GM19397 (cell line): Measurements from ENCODE around the gene SUPT3H.

Experiments
- ATAC-seq: cut with Tn5 transposase; IDR thresholded peaks from one replicate; pipeline ENCODE4 v1.9.1; 2021; ENCODE audit warnings: mild to moderate bottlenecking, moderate library complexity; ENCODE audit not compliant: unreplicated experiment

Gene SUPT3H

DNA sequence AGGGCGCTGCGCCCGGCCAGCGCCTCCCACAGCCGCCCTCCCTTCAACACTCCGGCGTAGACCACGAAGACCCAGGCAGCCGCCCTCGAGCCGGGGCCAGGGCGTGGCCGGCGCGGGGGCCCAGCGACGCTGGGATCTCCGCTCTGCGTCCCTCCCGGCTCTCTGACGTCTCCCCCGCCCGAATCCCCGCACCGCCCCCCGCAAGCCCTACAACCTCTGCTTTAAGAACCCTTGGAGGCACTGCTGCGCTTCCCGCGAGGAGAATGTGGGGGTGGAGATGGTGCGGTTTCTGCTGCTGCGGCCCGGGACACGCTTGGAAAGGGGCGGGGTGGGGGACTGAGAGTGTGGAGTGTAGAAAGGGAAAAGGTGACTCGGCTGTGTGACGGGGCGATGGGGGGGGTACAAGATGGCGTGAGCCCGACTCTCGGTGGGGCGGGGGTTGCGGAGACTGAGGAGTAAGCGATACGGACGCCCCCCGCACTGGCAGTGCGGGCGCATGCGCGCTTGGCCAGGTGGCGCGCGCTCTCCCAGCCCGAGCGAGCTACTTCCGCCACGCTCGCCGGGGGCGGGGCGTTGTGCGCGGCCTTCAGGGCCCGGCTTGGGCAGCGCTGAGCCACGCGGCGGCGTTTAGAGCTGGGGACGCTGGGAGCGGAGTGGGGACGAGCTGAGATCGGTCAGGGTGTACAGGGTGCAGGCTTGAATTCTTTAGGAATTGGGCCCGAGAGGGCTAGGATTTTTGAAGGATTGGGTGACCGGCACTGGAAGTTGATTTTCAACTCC lies at the start of gene SUPT3H:
SUPT3H (minus strand) TSS at position 381 of the 780 bp plus-strand sequence.
- peak; percentile 95 for ATAC-seq

DNA sequence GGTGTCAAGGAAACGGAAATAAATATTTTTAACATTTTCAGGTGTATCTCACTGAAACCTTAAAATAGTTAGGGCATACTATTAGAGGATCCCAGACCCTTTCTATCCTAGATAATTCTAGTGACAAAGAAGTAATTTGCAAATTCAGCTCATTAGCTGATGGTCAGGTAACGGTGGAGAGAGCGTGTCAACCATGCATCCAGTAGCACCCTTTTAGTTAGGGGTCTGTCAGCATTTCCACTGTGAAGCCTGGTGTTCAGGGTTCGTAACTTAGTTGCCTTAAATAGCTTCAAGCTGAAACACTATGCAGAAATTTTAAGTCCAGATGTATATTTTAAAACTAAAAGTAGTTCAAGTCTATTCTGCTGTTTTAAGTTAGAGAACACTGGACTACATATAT lies 48.5 kb upstream of the SUPT3H start:
- no peak for ATAC-seq

DNA sequence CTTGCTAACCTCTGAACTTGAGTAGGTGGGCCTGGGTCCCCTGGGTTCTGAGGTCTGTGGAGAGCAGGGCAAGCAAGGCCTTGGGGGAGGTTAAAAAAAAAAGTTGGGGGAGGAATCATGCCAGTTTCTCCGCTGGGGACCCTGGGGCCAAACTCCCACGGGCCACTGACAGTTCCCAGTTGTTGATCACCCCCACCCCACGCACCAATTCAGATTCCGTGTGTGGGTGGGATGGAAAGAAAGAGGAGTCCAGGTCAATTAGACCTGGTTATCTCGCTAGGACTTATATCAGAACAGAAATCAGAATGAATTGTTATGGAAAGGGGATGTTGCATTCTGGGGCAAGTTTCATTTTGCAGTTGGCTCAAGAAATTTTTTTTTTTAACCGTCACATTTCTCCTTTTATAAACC lies 46.7 kb upstream of the SUPT3H start:
- no peak for ATAC-seq

DNA sequence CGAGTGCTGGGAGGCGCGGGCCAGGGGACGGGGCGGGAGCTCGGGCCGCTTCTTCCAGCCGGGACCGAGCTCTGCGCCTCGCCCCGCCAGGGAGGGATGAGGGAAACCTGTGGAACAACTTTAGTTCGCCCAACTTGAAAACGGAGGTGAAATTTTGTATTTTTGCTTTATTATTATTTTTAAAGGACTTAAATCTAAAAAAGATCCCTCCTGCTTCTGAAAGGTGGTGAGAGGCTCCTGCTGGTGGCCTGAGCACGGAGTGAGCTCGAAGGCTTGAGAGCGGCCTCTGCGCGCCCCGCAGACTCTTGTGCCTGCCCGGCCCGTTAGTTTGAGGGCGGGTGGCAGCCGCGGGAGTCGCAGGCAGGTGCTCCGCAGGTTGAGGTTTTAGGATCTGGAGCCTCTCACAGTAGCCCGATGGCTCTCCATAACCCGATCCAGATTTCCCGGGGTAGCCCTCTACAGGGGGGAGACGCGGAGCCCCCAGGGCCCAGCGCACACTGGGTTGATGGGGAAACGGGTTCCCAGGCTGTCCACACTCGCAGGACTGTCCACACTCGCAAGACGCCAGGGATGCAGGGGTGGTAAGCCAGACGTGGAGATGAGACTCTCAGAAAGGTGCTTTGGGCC lies 46.2 kb upstream of the SUPT3H start:
- no peak for ATAC-seq

DNA sequence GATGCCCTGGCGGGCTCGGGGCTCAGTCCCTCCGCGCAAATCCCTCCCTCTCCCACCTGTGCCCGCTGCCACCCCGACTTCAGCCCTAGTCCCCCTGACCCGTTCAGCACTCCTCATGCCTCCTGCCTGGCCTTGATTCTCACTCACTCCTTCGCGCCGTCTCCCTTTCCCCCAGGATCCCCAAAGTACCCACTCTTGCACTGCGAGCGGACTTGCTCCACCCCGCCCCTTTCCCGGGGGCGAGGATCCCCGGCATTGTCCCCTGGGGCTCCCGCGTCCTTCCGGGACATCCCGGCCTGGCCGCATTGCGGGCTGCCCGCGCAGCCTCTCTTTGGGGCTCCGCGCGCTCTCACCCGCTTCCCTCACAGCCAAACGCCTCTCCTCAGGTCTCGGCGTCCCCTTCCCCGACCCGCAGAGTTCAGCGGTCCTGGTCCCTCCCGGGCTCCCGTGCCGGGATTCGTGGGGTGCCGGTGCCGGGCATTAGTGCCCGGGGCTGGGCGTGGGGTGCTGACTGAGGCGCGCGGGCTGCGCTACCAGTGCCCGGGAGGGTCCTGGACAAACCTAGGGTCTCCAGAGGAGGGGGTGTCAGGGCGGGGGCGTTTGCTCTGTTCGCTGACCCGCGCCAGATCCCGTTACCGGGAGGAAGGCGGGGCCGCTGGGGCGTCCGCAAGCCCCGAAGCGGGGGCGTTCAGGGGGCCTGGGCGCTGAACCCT lies 45.5 kb upstream of the SUPT3H start:
- ATAC-seq, result no peak

DNA sequence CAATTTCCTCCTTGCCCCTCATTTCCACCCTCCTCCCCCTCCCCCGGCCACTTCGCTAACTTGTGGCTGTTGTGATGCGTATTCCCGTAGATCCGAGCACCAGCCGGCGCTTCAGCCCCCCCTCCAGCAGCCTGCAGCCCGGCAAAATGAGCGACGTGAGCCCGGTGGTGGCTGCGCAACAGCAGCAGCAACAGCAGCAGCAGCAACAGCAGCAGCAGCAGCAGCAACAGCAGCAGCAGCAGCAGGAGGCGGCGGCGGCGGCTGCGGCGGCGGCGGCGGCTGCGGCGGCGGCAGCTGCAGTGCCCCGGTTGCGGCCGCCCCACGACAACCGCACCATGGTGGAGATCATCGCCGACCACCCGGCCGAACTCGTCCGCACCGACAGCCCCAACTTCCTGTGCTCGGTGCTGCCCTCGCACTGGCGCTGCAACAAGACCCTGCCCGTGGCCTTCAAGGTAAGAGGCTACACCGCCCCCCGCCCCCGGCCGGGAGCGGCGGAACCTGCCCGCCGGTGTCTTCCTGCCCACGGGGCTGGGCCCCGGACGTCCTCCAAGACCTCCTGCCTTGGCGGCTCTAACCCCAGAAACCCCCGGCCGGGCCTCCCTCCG lies 44.9 kb upstream of the SUPT3H start:
- no peak for ATAC-seq

DNA sequence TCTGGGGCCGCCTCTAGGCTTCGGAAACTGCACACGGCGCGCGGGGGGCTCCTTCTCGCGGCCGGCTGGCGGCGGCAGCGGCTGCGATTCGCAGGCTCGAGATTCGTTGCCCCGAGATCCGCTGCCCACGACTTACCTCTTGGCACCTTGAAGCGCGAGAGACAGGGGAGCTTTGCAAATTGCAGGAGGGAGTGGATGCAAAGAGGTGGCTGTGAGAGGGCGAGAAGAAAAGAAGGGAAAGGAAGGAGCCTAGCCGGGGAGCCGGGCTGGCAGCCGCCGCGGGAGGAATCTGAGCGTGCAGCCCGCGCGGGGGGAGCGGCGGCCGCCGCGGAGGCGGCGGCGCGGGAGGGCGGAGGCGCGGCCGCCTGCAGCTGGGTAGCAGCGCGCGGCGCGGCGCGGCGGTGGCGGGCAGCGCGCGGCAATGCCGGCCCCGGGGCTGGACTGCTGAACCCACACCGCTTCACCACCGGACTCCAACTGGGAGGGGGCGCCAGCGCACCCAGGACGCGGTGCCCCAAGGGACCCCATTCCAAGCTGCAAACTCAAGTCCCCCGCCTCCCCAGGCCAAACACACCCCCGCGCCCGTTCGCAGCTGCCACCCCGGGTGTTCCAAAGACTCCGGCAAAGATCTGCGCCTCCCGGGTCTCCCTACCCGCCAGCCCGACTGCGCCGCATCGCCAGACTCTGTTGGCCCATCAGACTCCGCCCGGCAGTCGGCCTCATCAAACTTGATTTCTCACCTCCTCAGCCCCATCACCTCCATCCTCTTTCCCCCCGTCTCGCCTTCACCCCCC lies 44.2 kb upstream of the SUPT3H start:
- ATAC-seq, result no peak

DNA sequence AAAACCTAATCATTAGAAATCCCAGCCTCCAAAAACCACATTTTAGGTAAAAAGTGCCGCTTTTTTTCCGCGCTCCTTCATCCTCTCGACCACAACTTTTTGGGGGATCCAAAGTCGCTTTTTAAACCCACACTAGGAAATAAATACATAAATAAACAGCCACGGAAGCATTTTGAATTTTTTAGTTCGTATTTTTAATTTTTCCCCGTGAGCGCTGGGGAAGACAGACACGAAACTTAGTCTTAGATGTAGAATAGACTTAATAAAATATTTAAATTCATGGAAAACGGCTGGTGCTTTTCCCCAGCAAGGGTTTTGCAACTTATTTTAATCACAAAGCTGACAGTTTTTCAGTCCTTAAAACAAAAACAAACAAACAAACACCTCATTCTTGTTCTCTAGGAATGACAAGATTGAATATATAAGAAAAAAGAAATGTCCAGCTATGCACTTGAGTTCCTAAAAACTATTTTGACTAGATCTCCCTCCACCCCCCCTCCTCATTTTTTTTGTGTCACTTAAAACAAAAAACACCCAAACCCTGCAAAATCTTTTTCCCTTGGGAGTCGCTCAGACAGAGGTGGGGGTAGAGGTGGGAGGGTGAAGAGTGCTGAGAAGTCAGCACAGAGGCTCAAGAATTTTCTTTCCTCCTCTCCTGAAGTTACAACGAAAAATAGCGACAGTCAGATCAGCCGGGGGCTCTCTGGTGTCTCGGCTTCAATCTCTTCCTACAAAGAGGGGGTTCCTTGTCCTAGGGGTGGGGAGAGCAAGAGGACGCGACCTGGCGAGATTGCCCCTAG lies 43.4 kb upstream of the SUPT3H start:
- no peak for ATAC-seq

DNA sequence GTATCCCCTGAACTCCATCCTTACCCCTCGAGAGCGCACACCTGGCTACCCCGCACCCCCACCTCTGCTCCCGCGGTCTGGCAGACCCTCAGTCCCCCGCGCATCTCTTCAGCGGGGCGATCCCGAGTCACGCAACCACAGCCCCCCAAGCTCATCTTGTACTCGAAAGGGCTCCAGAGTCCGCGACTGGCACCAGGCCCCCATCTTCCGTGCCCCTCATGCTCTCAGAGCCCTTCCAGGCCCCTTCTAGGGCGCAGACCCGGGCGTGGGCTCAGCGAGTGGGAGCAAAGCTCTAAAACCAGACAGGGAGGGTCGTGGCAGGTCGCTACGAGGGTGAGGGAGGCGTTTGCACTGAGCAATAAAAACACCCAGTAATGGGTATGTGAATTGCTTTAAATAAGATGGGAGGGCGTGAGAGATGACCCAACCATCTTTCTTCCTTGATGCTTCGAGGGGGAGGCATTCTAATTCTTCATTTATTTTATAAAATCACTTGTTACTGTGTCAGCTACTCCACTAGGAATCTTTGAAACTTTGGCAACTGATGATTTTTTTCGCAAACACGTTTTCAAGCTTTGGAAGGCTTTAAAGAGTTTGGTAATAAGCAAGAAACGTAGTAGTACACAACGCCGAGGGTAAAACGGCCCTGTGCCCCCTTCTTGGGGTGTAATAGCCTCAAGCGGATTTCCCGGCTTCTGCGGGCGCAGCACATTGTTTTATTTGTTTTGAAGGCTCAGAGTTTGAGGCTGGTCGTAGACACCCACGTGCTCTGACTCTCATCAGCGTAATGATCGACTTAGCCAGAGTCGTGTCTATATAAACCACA lies 42.6 kb upstream of the SUPT3H start:
- no peak for ATAC-seq

DNA sequence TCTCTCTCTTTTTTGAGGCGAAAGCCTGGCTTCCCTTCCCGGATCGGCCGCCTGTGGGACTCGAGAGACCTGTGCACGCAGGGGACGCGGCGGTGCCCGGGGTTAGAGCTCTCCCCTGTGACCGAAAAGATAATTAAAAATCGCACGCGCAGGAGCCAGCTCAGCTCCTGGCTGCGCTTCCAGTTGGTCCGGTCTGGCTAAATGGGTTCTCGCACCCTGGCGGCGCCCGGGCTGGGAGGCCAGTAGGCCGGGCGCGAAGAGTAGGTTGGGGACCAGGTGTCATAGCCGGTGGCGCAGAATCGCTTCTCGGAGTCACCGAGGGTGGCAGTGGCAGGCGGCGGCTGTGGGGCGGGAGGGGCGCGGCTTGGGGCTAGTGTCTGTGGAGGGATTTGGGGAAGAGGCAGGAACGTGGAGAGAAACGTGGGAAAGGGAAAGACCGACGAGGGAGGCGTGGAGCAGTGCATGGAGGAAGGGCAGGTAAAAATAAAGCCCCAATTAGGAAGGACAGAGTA lies 41.9 kb upstream of the SUPT3H start:
- no peak for ATAC-seq

DNA sequence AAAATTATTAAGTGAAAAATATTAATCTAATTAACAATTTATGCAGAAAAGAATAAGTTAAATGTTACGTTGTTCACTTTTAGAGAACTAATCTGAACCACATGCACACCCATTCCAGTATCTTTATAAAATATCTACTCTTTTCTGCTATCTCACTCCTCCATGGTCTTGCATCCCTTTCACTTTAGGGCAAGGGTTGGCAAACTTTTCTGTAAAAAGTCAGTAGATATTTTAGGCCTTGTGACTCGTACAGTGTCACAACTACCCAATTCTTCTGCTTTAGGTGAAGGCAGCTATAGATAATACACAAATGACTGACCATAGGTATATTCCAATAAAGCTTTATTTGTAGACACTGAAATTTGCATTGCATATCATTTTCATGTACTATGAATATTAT lies 39.7 kb upstream of the SUPT3H start:
- ATAC-seq, result no peak

DNA sequence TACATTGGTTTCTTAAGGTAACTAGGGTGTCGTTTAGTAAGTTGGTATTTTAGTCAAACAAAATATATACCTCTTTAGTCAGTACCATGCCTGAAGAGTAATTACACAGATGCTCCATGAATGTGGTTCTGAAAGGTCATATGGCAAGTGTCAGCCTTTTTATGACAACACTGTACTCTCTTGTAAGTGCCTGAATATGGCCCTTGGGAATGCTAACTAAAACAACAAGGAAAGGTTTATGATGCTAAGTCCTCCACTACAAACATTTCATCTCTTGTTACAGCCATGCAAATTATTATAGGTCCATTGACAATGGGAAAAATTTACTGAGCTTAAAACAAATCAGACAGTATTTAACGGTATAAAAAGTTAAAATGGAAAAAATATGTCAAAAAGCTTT lies 39.0 kb upstream of the SUPT3H start:
- no peak for ATAC-seq

DNA sequence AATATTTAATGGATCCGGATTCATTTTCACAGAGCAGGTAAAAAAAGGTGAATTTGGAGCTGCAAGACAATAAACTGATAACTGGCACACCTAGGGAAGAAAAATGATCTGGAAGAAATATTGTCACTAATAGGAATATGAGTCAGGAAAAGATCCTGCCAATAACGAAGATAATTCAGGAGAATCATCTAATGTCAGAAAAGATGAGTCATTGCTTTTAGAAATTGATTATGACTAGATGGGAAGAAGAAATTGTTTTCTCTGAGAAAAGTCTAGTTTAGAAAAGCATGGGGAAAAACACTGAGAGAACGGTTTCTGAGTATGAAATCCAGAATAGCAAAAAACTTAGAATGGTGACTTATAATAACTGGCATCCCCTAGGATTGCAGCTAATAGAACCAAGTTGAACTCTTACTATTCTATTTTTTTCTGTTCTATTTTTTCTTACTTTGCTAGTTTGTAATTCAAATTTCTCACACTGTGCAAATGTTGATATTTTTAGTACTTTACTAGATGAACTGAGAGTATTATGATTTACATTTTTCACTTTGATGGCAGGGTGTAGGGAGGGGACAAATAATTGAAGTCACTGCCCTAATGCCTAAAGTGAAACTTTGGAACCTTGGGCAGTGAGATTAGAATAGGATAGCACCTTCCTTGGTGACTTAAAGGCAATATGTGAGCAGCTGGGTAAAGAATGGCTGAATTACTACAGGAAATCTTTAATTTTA lies 38.2 kb upstream of the SUPT3H start:
- no peak for ATAC-seq

DNA sequence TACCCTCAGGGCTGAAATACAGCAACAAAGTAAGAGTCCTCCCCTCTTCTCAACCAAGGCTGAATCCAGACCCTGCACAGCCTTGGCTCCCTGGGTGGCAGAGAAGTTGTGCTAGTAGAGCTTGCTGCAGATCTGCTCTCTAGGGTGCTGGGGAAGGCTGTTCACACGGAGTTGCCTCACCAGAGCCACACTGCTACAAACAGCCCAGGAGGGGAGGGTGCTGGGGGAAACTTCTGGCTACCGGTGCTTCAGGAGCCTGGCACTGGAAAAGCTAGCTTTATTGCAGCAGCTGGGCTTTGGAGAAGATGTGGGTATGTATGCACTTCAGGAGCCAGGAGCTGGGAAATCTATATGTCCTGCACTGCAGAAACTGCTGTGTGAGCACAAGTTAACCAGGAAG lies 37.6 kb upstream of the SUPT3H start:
- no peak for ATAC-seq

DNA sequence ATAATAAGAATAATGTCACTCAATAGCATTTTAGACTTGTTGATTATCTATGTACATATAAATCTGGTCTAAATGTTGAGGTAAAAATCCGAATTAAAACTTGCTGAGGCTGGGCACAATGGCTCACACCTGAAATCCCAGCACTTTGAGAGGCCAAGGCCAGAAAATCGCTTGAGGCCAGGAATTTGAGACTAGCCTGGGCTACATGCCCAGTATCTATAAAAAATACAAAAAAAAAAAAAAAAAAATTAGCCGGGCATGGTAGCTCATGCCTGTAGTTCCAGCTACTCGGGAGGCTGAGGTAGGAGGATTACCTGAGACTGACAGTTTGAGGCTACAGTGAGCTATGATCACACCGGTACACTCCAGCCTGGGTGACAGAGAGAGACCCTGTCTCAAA lies 34.2 kb upstream of the SUPT3H start:
- ATAC-seq, result no peak

DNA sequence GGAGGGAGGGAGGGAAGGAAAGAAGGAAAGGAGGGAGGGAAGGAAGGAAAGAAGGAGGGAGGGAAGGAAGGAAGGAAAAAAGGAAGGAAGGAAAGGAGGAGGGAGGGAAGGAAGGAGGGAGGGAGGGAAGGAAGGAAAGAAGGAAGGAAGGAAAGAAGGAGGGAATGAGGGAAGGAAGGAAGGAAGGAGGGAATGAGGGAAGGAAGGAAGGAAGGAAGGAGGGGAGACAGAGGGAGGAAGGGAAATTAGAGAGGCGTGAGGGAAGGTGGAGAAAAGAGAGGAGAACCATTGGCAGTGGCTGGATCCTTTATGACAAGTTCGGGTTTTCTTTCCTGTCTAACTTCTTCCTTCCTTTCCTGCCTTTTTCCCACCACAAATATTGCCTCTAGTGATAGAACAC lies 22.3 kb upstream of the SUPT3H start:
- ATAC-seq, result no peak

DNA sequence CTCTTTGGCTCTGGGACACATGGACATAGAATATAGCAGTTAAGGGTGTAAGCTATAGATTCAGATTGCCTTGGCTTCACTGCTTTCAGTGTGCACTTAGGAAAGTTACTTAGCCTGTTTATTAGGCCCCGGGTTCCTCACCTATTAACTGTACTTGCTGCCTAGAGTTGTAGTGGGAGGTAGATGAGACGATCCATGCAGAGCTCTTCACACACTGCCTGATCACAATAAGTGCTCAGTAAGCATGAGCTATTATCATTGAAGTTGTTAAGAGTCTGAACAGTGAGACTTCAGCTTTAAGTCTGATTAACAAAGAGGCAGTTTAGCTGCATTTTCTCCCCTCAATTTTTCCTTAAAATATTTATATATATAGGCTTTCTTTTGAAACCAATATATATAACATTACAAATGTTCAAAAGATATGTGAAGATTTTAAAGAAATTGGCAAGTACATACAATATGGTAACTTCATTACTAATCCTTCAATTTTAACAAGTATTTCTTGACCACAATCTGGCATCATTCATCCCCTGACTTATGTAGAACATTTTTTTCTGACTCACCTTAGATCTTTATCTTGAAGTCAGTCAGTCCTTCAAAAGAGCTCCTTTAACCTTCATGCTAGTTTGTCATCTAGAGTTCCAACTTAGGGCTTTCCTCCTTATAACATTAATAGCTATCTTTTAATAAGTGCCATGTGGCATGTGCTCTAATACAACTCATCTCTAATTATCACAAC lies 20.5 kb upstream of the SUPT3H start:
- ATAC-seq, result no peak
